T-cell (primary cell): ENCODE data around the gene MS4A8. TPM values are rescaled to one million over a fixed set of nuclear protein-coding genes. Genes with fewer than 3 reads are reported as not detected.
"Not testable (repeated sequence)": the region's sequence is repeated elsewhere in the genome, so short reads cannot be mapped to it uniquely, and the experiment has no call there.

Experiments used
- ATAC-seq, 4 experiments: fragments of 200-7000 bp in 3 of 4; fragments of 150-1000 bp in 1 of 4; cut with Tn5 transposase; replicated peaks in 1 of 4; 1 replicate in 3 of 4; 2 replicates in 1 of 4; pipeline ENCODE4 v1.10.0; 2021; ENCODE audit warnings: moderate library complexity in 3 of 4, mild to moderate bottlenecking in 2 of 4, moderate number of reproducible peaks in 1 of 4
- CTCF ChIA-PET, 2 donors: fragments of 300-600 bp; sonication (Branson Sonifier 250); formaldehyde crosslinking; loops; one replicate each; lab custom pipeline; 2022; ENCODE audit warnings: antibody characterized with exemption in 2 of 2; lab: Charles Lee
- POLR2A ChIA-PET, 2 donors: fragments of 300-600 bp; sonication (Branson Sonifier 250); formaldehyde crosslinking; loops; one replicate each; lab custom pipeline; 2022; ENCODE audit warnings: antibody characterized with exemption in 2 of 2; lab: Charles Lee
- DNase-seq, 35 experiments: peaks; one replicate each; pipeline versions ENCODE4 v3.0.0 to v3.0.0-alpha.2; 2013 to 2023
- H3K27ac ChIP-seq: one replicate; pipeline ENCODE4 v1.5.1; 2013; ENCODE audit warnings: low read length
- H3K27me3 ChIP-seq, 2 experiments: replicated peaks in 1 of 2; 1 replicate in 1 of 2; 2 replicates in 1 of 2; pipeline versions ENCODE4 v1.6.1 to v1.7.0; 2013; ENCODE audit warnings: low read length in 1 of 2, mixed read lengths in 1 of 2; ENCODE audit not compliant: control insufficient read depth in 2 of 2, insufficient read depth in 2 of 2; ENCODE audit errors: extremely low read depth in 1 of 2
- H3K36me3 ChIP-seq, 2 donors: 1 replicate in 1 of 2; 2 replicates in 1 of 2; pipeline versions ENCODE4 v1.6.1 to v1.7.0; 2013; ENCODE audit warnings: low read length in 1 of 2; ENCODE audit not compliant: control insufficient read depth in 2 of 2, insufficient read depth in 1 of 2; ENCODE audit errors: extremely low read depth in 1 of 2
- H3K4me1 ChIP-seq, 2 experiments: 1 replicate in 1 of 2; 2 replicates in 1 of 2; pipeline versions ENCODE4 v1.6.1 to v1.7.0; 2013; ENCODE audit warnings: low read length in 2 of 2, mixed read lengths in 1 of 2; ENCODE audit not compliant: insufficient read depth in 2 of 2, control insufficient read depth in 1 of 2; ENCODE audit errors: extremely low read depth in 1 of 2
- H3K4me3 ChIP-seq, 2 donors: 1 replicate in 1 of 2; 2 replicates in 1 of 2; pipeline versions ENCODE4 v1.5.1 to v1.7.0; 2013; ENCODE audit warnings: mild to moderate bottlenecking in 2 of 2, low read length in 1 of 2, moderate library complexity in 1 of 2; ENCODE audit not compliant: control insufficient read depth in 1 of 2; ENCODE audit errors: extremely low read depth in 1 of 2
- H3K9me3 ChIP-seq: 2 replicates; pipeline ENCODE4 v1.7.0; 2013
- H3K27ac Mint-ChIP-seq, 2 donors: one replicate each; pipeline ENCODE4 v1.8.0; 2020 to 2021; ENCODE audit warnings: mild to moderate bottlenecking in 2 of 2, mixed read lengths in 2 of 2
- H3K27me3 Mint-ChIP-seq, 2 donors: one replicate each; pipeline ENCODE4 v1.8.0; 2021 to 2022; ENCODE audit warnings: mixed read lengths in 2 of 2
- H3K36me3 Mint-ChIP-seq: one replicate; pipeline ENCODE4 v1.8.0; 2021; ENCODE audit warnings: mixed read lengths
- H3K4me1 Mint-ChIP-seq, 3 donors: one replicate each; pipeline ENCODE4 v1.8.0; 2020 to 2022; ENCODE audit warnings: mixed read lengths in 3 of 3, mild to moderate bottlenecking in 1 of 3
- H3K4me3 Mint-ChIP-seq, 3 donors: one replicate each; pipeline ENCODE4 v1.8.0; 2020 to 2022; ENCODE audit warnings: mild to moderate bottlenecking in 3 of 3, mixed read lengths in 3 of 3, moderate library complexity in 3 of 3
- H3K9me3 Mint-ChIP-seq, 3 donors: one replicate each; pipeline ENCODE4 v1.8.0; 2020 to 2022; ENCODE audit warnings: mixed read lengths in 3 of 3
- WGBS: methylation state at CpG from one replicate; pipeline ENCODE4 v1.1.5; 2013; ENCODE audit warnings: missing lambda C conversion rate; ENCODE audit not compliant: insufficient coverage; 5-methylcytosine and 5-hydroxymethylcytosine counted together
- total RNA-seq, 35 experiments: library from RNA in 6 of 35; stranded (reverse) in 6 of 35; fragments of 120-200 nt in 1 of 35; gene quantifications; one replicate each; pipeline versions ENCODE4 v1.2.1 to v1.2.4 and lab custom pipeline; 2013 to 2026

The MS4A8 gene
- total RNA-seq (not detected), total RNA-seq (lab: John Stamatoyannopoulos, UW) (0 reads per million in 29 experiments)
- not detected for total RNA-seq (2013)

GRCh38 chr11:60699284-60699691 lies at the start of gene MS4A8:
TSS of gene MS4A8 (plus strand) at chr11:60699612. CDS start at chr11:60700861, 1,249 bp downstream.
- Histone ChIP-seq H3K9me3 (no peaks in the 10 kb centered on the region), H3K4me3 (no peak within 1 kb of the TSS), H3K27ac (no peak within 1 kb of the TSS), H3K4me1 (no peaks in the 10 kb centered on the region), H3K27me3 (peaks cover 2 to 7% of the 10 kb centered on the region in 2 experiments), H3K36me3 (no peaks in the 10 kb centered on the region)
- Mint-ChIP-seq H3K36me3 (no peaks in the 10 kb centered on the region), H3K4me1 (no peaks in the 10 kb centered on the region), H3K4me3 (no peak within 1 kb of the TSS), H3K27me3 (peaks cover 4 to 13% of the 10 kb centered on the region in 2 donors), H3K9me3 (peaks cover 0 to 8% (median 0%) of the 10 kb centered on the region in 3 donors), H3K27ac (no peak within 1 kb of the TSS)
- POLR2A ChIA-PET = no interaction called here
- ATAC-seq = no peak
- 0% methylated on average over 1 of the region's 2 CpGs for WGBS
- no peak for DNase-seq
- CTCF ChIA-PET = no interaction called here

- peaks cover 18 to 21% of the 10 kb centered on the region in 2 donors for H3K27me3 Mint-ChIP-seq
- no peaks in the 10 kb centered on the region for H3K9me3 Mint-ChIP-seq
- CTCF ChIA-PET = no interaction called here
Observed at GRCh38 chr11:60657888-60658287, 41.5 kb upstream of the MS4A8 start.

GRCh38 chr11:60658409-60658808 lies 41.0 kb upstream of the MS4A8 start:
- H3K4me1 Mint-ChIP-seq = no peaks in the 10 kb centered on the region
- H3K27me3 Mint-ChIP-seq = peaks cover 19 to 22% of the 10 kb centered on the region in 2 donors
- no peak overlapping the region for H3K4me3 Mint-ChIP-seq
- no CpG with 5 or more reads among the region's 1 CpG for WGBS
- no peaks in the 10 kb centered on the region for H3K36me3 Mint-ChIP-seq
- Histone ChIP-seq H3K27me3 (peaks cover 0 to 3% of the 10 kb centered on the region in 2 experiments), H3K4me3 (no peak overlapping the region), H3K4me1 (no peaks in the 10 kb centered on the region), H3K27ac (no peak overlapping the region), H3K9me3 (no peaks in the 10 kb centered on the region), H3K36me3 (no peaks in the 10 kb centered on the region)
- H3K27ac Mint-ChIP-seq = no peak overlapping the region
- CTCF ChIA-PET = no interaction called here
- DNase-seq = no peak
- no peaks in the 10 kb centered on the region for H3K9me3 Mint-ChIP-seq
- ATAC-seq = no peak
- POLR2A ChIA-PET = no interaction called here

More at GRCh38 chr11:60657888-60658287, 41.5 kb upstream of the MS4A8 start:
- H3K4me3 Mint-ChIP-seq = no peak overlapping the region
- 84% methylated on average over 4 of the region's 4 CpGs for WGBS
- Histone ChIP-seq H3K27me3 (peaks cover 0 to 3% of the 10 kb centered on the region in 2 experiments), H3K27ac (no peak overlapping the region), H3K4me1 (no peaks in the 10 kb centered on the region), H3K9me3 (no peaks in the 10 kb centered on the region), H3K36me3 (no peaks in the 10 kb centered on the region), H3K4me3 (no peak overlapping the region)
- POLR2A ChIA-PET = no interaction called here
- no peaks in the 10 kb centered on the region for H3K4me1 Mint-ChIP-seq
- H3K36me3 Mint-ChIP-seq = no peaks in the 10 kb centered on the region
- ATAC-seq (no peak), DNase-seq (no peak)
- no peak overlapping the region for H3K27ac Mint-ChIP-seq

GRCh38 chr11:60672255-60672654 lies 27.2 kb upstream of the MS4A8 start:
- H3K4me1 Mint-ChIP-seq = no peaks in the 10 kb centered on the region
- peaks cover 3% of the 10 kb centered on the region for H3K9me3 ChIP-seq
- CTCF ChIA-PET = no interaction called here

GRCh38 chr11:60678231-60678630 lies 21.2 kb upstream of the MS4A8 start:
- DNase-seq, ATAC-seq, H3K36me3 Mint-ChIP-seq, CTCF ChIA-PET, H3K27ac ChIP-seq, H3K27ac Mint-ChIP-seq, H3K4me3 ChIP-seq, H3K9me3 ChIP-seq, H3K4me1 Mint-ChIP-seq, H3K4me1 ChIP-seq, H3K36me3 ChIP-seq, H3K27me3 ChIP-seq, POLR2A ChIA-PET, H3K4me3 Mint-ChIP-seq: not testable (repeated sequence)
- WGBS = 75% methylated on average over 1 of the region's 2 CpGs
- H3K9me3 Mint-ChIP-seq = peaks cover 15 to 37% (median 36%) of the 10 kb centered on the region in 3 donors
- H3K27me3 Mint-ChIP-seq = peaks cover 16 to 22% of the 10 kb centered on the region in 2 donors

More at GRCh38 chr11:60672255-60672654, 27.2 kb upstream of the MS4A8 start:
- no peak for DNase-seq
- Mint-ChIP-seq H3K9me3 (peaks cover 10 to 22% (median 20%) of the 10 kb centered on the region in 3 donors), H3K27ac (no peak overlapping the region), H3K4me3 (no peak overlapping the region), H3K36me3 (no peaks in the 10 kb centered on the region), H3K27me3 (peaks cover 9 to 12% of the 10 kb centered on the region in 2 donors)
- Histone ChIP-seq H3K36me3 (no peaks in the 10 kb centered on the region), H3K4me3 (no peak overlapping the region), H3K27me3 (peaks cover 0 to 2% of the 10 kb centered on the region in 2 experiments), H3K4me1 (no peaks in the 10 kb centered on the region), H3K27ac (no peak overlapping the region)
- no peak for ATAC-seq
- POLR2A ChIA-PET = no interaction called here
- 86% methylated on average over 1 of the region's 3 CpGs for WGBS

GRCh38 chr11:60679879-60680278 lies 19.5 kb upstream of the MS4A8 start:
- Histone ChIP-seq H3K27ac (no peak overlapping the region), H3K4me3 (no peak overlapping the region), H3K4me1 (no peaks in the 10 kb centered on the region), H3K27me3 (peaks cover 0 to 9% of the 10 kb centered on the region in 2 experiments), H3K36me3 (no peaks in the 10 kb centered on the region), H3K9me3 (no peaks in the 10 kb centered on the region)
- H3K36me3 Mint-ChIP-seq = peaks cover 5% of the 10 kb centered on the region
- no peak for ATAC-seq
- H3K9me3 Mint-ChIP-seq = peaks cover 15 to 36% (median 29%) of the 10 kb centered on the region in 3 donors
- DNase-seq = no peak
- H3K4me1 Mint-ChIP-seq = no peaks in the 10 kb centered on the region
- ChIA-PET POLR2A (no interaction called here), CTCF (no interaction called here)
- H3K27me3 Mint-ChIP-seq = peaks cover 12 to 18% of the 10 kb centered on the region in 2 donors
- H3K27ac Mint-ChIP-seq = no peak overlapping the region
- no peak overlapping the region for H3K4me3 Mint-ChIP-seq
